Measurements from ENCODE around the gene PPT2. TPM values are rescaled to one million over a fixed set of nuclear protein-coding genes. Genes with fewer than 3 reads are reported as not detected.

Gene PPT2
- polyA plus RNA-seq (2013, experiment 1 of 2; ENCODE audit: insufficient read length), result 14.1 TPM
- polyA plus RNA-seq (2013, experiment 2 of 2; ENCODE audit: insufficient read length), result 16.2 TPM

GRCh38 chr6:32153564-32154513 is at the start of gene PPT2:
TSS of gene PPT2 (plus strand) at chr6:32154141. CDS start at chr6:32154595, 454 bp downstream.
- DNase-seq, result peak; percentile 94

- DNase-seq, result no peak
Observed at GRCh38 chr6:32105433-32105832, 48.5 kb upstream of the PPT2 start.

- DNase-seq, result peak; percentile 80
Observed at GRCh38 chr6:32107406-32107805, 46.5 kb upstream of the PPT2 start.

GRCh38 chr6:32108094-32108627 is 45.8 kb upstream of the PPT2 start:
- peak; percentile 65 for DNase-seq

- no peak for DNase-seq
Observed at GRCh38 chr6:32108727-32109113, 45.2 kb upstream of the PPT2 start.

GRCh38 chr6:32109114-32109764 is 44.7 kb upstream of the PPT2 start, which contains the start of gene TNXB:
TSS of gene TNXB (minus strand) at chr6:32109338. CDS start at chr6:32098198, 11,140 bp downstream.
- DNase-seq, result no peak

- DNase-seq, result no peak
Observed at GRCh38 chr6:32109765-32110160, 44.2 kb upstream of the PPT2 start.

- no peak for DNase-seq
Observed at GRCh38 chr6:32110632-32111031, 43.3 kb upstream of the PPT2 start.

- DNase-seq, result no peak
Observed at GRCh38 chr6:32111424-32112066, 42.4 kb upstream of the PPT2 start.

- DNase-seq, result peak; percentile 40
Observed at GRCh38 chr6:32112431-32112980, 41.4 kb upstream of the PPT2 start.

GRCh38 chr6:32113386-32114352 is 40.3 kb upstream of the PPT2 start:
- peak; percentile 80 for DNase-seq

GRCh38 chr6:32114796-32115195 is 39.1 kb upstream of the PPT2 start:
- peak; percentile 87 for DNase-seq

GRCh38 chr6:32115623-32116022 is 38.3 kb upstream of the PPT2 start:
- no peak for DNase-seq

GRCh38 chr6:32116674-32117073 is 37.3 kb upstream of the PPT2 start:
- DNase-seq, result no peak

- DNase-seq, result no peak
Observed at GRCh38 chr6:32117461-32117860, 36.5 kb upstream of the PPT2 start.

GRCh38 chr6:32118782-32119628 is 34.9 kb upstream of the PPT2 start:
- DNase-seq, result peak; percentile 82

- no peak for DNase-seq
Observed at GRCh38 chr6:32120573-32121059, 33.3 kb upstream of the PPT2 start.

GRCh38 chr6:32123681-32124080 is 30.3 kb upstream of the PPT2 start:
- no peak for DNase-seq

- DNase-seq, result no peak
Observed at GRCh38 chr6:32126880-32127279, 27.1 kb upstream of the PPT2 start.

GRCh38 chr6:32127409-32127716 is 26.6 kb upstream of the PPT2 start:
- DNase-seq, result no peak

All from fibroblast of skin of scalp (primary cell).